Measurements from ENCODE around the gene LENG8. TPM values are rescaled to one million over a fixed set of nuclear protein-coding genes. Genes with fewer than 3 reads are reported as not detected.

Gene LENG8
- total RNA-seq, 1 experiment from 2014 or later = 148 TPM

GRCh38 chr19:54435551-54436016 is 13.4 kb upstream of the LENG8 start:
- Histone ChIP-seq H3K4me1 (ENCODE audit: insufficient read depth, low read length) (peaks cover 5% of the 10 kb centered on the region; the same call in 1 of the 2 replicates), H3K14ac (ENCODE audit: insufficient read depth, low read length) (no peak overlapping the region; the same call in 1 of the 2 replicates), H3K23me2 (ENCODE audit: insufficient read length, low read depth, low read length, poor library complexity, severe bottlenecking) (peaks cover 2% of the 10 kb centered on the region), H4K5ac (ENCODE audit: insufficient read length, low read depth, low read length) (no peak overlapping the region), H4K91ac (ENCODE audit: insufficient read length, low read depth, low read length) (no peak overlapping the region), H2AFZ (ENCODE audit: low read length) (no peak overlapping the region), H3K79me2 (ENCODE audit: insufficient read depth, low read length) (no peaks in the 10 kb centered on the region), H2BK120ac (ENCODE audit: low read depth, low read length, poor library complexity, severe bottlenecking) (no peak overlapping the region), H2BK20ac (ENCODE audit: low read depth, low read length, poor library complexity, severe bottlenecking) (no peak overlapping the region), H3K18ac (ENCODE audit: insufficient read length, low read depth, low read length) (no peak overlapping the region), H3K4ac (ENCODE audit: low read depth, low read length) (no peak overlapping the region), H3K9me3 (ENCODE audit: control insufficient read depth, low read depth, low read length) (no peaks in the 10 kb centered on the region), H3K23ac (ENCODE audit: insufficient read length, low read depth, low read length) (no peak overlapping the region), H3K4me2 (ENCODE audit: insufficient read depth, insufficient read length, low read length) (no peak overlapping the region), H3K27ac (ENCODE audit: insufficient read length, low read depth, low read length) (no peak overlapping the region), H3K79me1 (ENCODE audit: insufficient read depth, low read depth, low read length, poor library complexity, severe bottlenecking) (no peaks in the 10 kb centered on the region), H2AK5ac (ENCODE audit: insufficient read length, low read length) (no peak overlapping the region), H3T11ph (ENCODE audit: low read length) (no peak overlapping the region), H2BK5ac (ENCODE audit: insufficient read length, low read length) (no peak overlapping the region), H2BK12ac (ENCODE audit: insufficient read length, low read depth, low read length) (no peak overlapping the region), H4K8ac (replicated peaks; ENCODE audit: insufficient read length, low read depth, low read length) (no peak overlapping the region), H3K27me3 (ENCODE audit: insufficient read depth, low read length) (no peaks in the 10 kb centered on the region), H3K9ac (ENCODE audit: extremely low read depth, insufficient read length, low read length) (no peak overlapping the region), H3K56ac (ENCODE audit: insufficient read length, low read depth, low read length) (no peak overlapping the region), H2BK15ac (ENCODE audit: low read depth, low read length) (no peak overlapping the region), H4K20me1 (ENCODE audit: control insufficient read depth, insufficient read depth, insufficient read length) (no peaks in the 10 kb centered on the region)
- TF ChIP-seq CTCF (conservative IDR thresholded peaks at IDR 0.05) = no peak
- peaks cover 34 to 49% of the 10 kb centered on the region in 2 experiments for H3K4me1 Mint-ChIP-seq
- DNase-seq = no peak
- peaks cover 28% of the 10 kb centered on the region for H3K27me3 Mint-ChIP-seq (ENCODE audit: low read depth)
- WGBS (ENCODE audit: extremely low coverage, insufficient read length, low lambda C conversion rate) = no CpG with 5 or more reads among the region's 16 CpGs
- H3K36me3 Mint-ChIP-seq (ENCODE audit: insufficient read depth in 1 of 3, low read depth in 3 of 3) = peaks cover 0 to 27% (median 24%) of the 10 kb centered on the region in 3 experiments; a peak in 6 of 7 replicates
- H3K4me3 Mint-ChIP-seq = no peak overlapping the region
- no peak overlapping the region for H3K27ac Mint-ChIP-seq
- H3K9me3 Mint-ChIP-seq = no peaks in the 10 kb centered on the region

All from H9 (cell line).